GM12892 (cell line): Measurements from ENCODE around the gene ADCY7.

ENCODE experiments used
- POLR2A ChIP-seq: IDR thresholded peaks from 2 replicates; pipeline ENCODE4 v1.6.1; 2011; ENCODE audit warnings: low read depth, low read length, control low read depth
- POLR2AphosphoS5 ChIP-seq: IDR thresholded peaks from 2 replicates; pipeline ENCODE4 v1.6.1; 2011; ENCODE audit warnings: low read depth, low read length, control low read depth
- TAF1 ChIP-seq: IDR thresholded peaks from 2 replicates; pipeline ENCODE4 v1.6.1; 2011; ENCODE audit warnings: low read depth, mild to moderate bottlenecking, control low read depth, low read length, borderline replicate concordance

- TF ChIP-seq POLR2A (no peak), TAF1 (no peak), POLR2AphosphoS5 (no peak)
Observed at GRCh38 chr16:50263940-50264929, 2.1 kb upstream of the ADCY7 start.
